Neural cell (in vitro differentiated cells): ENCODE data around the gene CYRIA. TPM values are rescaled to one million over a fixed set of nuclear protein-coding genes. Genes with fewer than 3 reads are reported as not detected.

Experiments used
- H2AFZ ChIP-seq: fragments of 200-600, 300-800 bp; sonication (generic), shearing (Covaris generic); 2 replicates; pipeline ENCODE4 v1.6.0; 2014; ENCODE audit warnings: low read depth, mild to moderate bottlenecking, antibody characterized with exemption, low read length, moderate library complexity
- H3F3A ChIP-seq: fragments of 200-600 bp; shearing (Covaris generic); 2 replicates; pipeline ENCODE4 v1.6.1; 2016; ENCODE audit warnings: mild to moderate bottlenecking, moderate library complexity, mixed read lengths, antibody characterized with exemption, low read length; ENCODE audit not compliant: insufficient read depth, poor library complexity, severe bottlenecking
- H3K27ac ChIP-seq: fragments of 200-600, 300-800 bp; sonication (generic), shearing (Covaris generic); 2 replicates; pipeline ENCODE4 v1.5.1; 2014; ENCODE audit warnings: mild to moderate bottlenecking, low read length, moderate library complexity
- H3K27me3 ChIP-seq: fragments of 300-800, 200-600 bp; sonication (generic), shearing (Covaris generic); 2 replicates; pipeline ENCODE4 v1.6.0; 2014; ENCODE audit warnings: mild to moderate bottlenecking, low read depth, low read length, moderate library complexity; ENCODE audit not compliant: insufficient read depth
- H3K36me3 ChIP-seq: fragments of 300-800, 200-600 bp; sonication (generic), shearing (Covaris generic); 2 replicates; pipeline ENCODE4 v1.5.1; 2014; ENCODE audit warnings: mild to moderate bottlenecking, antibody characterized with exemption, low read length, moderate library complexity; ENCODE audit not compliant: insufficient read depth
- H3K4me2 ChIP-seq: fragments of 300-800, 200-600 bp; sonication (generic), shearing (Covaris generic); 2 replicates; pipeline ENCODE4 v1.6.0; 2014; ENCODE audit warnings: mild to moderate bottlenecking, low read length
- H3K4me3 ChIP-seq: fragments of 300-800, 200-600 bp; sonication (generic), shearing (Covaris generic); 2 replicates; pipeline ENCODE4 v1.5.1; 2014; ENCODE audit warnings: mild to moderate bottlenecking, low read length, moderate library complexity
- H3K79me2 ChIP-seq: fragments of 200-600 bp; shearing (Covaris generic); replicated peaks from 2 replicates; pipeline ENCODE4 v1.6.0; 2014; ENCODE audit warnings: mild to moderate bottlenecking, low read length, moderate library complexity; ENCODE audit not compliant: insufficient read depth
- H3K9ac ChIP-seq: fragments of 300-800, 200-600 bp; sonication (generic), shearing (Covaris generic); 2 replicates; pipeline ENCODE4 v1.6.1; 2016; ENCODE audit warnings: mild to moderate bottlenecking, low read length, mixed read lengths
- H3K9me2 ChIP-seq: fragments of 200-600 bp; shearing (Covaris generic); 2 replicates; pipeline ENCODE4 v1.6.1; 2016; ENCODE audit warnings: mild to moderate bottlenecking, low read length, mixed read lengths; ENCODE audit not compliant: insufficient read depth
- H3K9me3 ChIP-seq: fragments of 200-600, 300-800 bp; sonication (generic), shearing (Covaris generic); 2 replicates; pipeline ENCODE4 v1.6.1; 2016; ENCODE audit warnings: mild to moderate bottlenecking, mixed run types, low read length, moderate library complexity, mixed read lengths
- H4K20me1 ChIP-seq: fragments of 200-600 bp; shearing (Covaris generic); 2 replicates; pipeline ENCODE4 v1.6.1; 2016; ENCODE audit warnings: mild to moderate bottlenecking, mixed run types; ENCODE audit not compliant: insufficient read depth
- EP300 ChIP-seq: fragments of 450-650 bp; conservative IDR thresholded peaks from 2 replicates; pipeline ENCODE4 v1.6.1; 2014; ENCODE audit warnings: antibody characterized with exemption, mild to moderate bottlenecking, moderate library complexity; ENCODE audit not compliant: poor library complexity, severe bottlenecking
- EZH2 ChIP-seq: fragments of 200-600, 300-800 bp; shearing (Covaris generic), sonication (generic); IDR thresholded peaks from 2 replicates; pipeline ENCODE4 v1.6.1; 2014; ENCODE audit warnings: antibody characterized with exemption, low read length, borderline replicate concordance, mild to moderate bottlenecking; ENCODE audit not compliant: insufficient read depth, poor library complexity, severe bottlenecking
- MXI1 ChIP-seq: fragments of 450-650 bp; conservative IDR thresholded peaks from 2 replicates; pipeline ENCODE4 v1.6.1; 2014; ENCODE audit warnings: antibody characterized with exemption, mild to moderate bottlenecking; ENCODE audit not compliant: poor library complexity, severe bottlenecking
- POLR2AphosphoS5 ChIP-seq: IDR thresholded peaks from 2 replicates; pipeline ENCODE4 v1.6.1; 2012
- RAD21 ChIP-seq: fragments of 450-650 bp; conservative IDR thresholded peaks from 2 replicates; pipeline ENCODE4 v1.6.1; 2014; ENCODE audit warnings: antibody characterized with exemption, mild to moderate bottlenecking, moderate library complexity
- SMC3 ChIP-seq: fragments of 450-650 bp; conservative IDR thresholded peaks from 2 replicates; pipeline ENCODE4 v1.6.1; 2014; ENCODE audit warnings: antibody characterized with exemption, mild to moderate bottlenecking, moderate library complexity; ENCODE audit not compliant: poor library complexity
- TAF1 ChIP-seq: IDR thresholded peaks from 2 replicates; pipeline ENCODE4 v1.6.1; 2012; ENCODE audit warnings: low read depth
- polyA plus RNA-seq: library from polyadenylated mRNA; depleted of rRNA; stranded (reverse); fragments of >200 nt; gene quantifications from 2 replicates; pipeline ENCODE4 v1.2.3, GENCODE V29; 2014
- TF ChIP-seq, protein P1 (sequence below): IDR thresholded peaks from 2 replicates; pipeline ENCODE4 v1.6.1; 2012; ENCODE audit warnings: borderline replicate concordance
- TF ChIP-seq, protein P2 (sequence below): fragments of 450-650 bp; IDR thresholded peaks from 2 replicates; pipeline ENCODE4 v1.5.1; 2014; ENCODE audit warnings: antibody characterized with exemption, mild to moderate bottlenecking, moderate library complexity; ENCODE audit not compliant: poor library complexity, severe bottlenecking

Gene CYRIA
- polyA plus RNA-seq, 1 donor from 2014 or later, result 67.0 TPM

DNA sequence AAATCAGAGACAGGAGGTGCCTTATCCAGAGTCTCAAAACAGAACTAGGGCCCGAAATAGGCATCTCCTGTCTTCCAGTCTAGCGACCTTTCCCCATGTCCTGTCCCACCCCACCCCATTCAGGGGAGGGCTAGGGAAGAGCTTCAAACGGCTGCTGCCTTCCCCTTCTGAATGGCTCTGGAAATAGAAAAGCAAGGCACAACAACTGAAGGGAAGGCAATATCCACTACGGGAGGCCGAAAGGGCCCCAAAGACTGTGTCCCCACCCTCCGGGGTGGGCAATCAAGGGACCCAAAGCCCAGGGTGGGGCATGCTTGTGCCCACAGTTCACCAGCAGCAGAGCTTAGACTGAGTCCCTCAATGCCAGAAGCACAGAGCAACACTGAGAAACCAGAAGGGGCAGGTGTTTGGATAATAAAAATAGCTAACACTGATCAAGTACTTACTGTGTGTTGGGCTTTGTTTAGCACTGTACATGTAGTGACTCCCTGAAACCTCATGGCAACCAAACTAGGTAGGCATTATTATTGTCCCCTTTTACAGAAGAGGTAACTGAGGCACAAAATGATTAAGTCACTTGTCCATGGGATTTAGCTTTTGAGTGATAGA, 38.5 kb downstream of the CYRIA start:
- no peak overlapping the region for H3K27ac ChIP-seq
- TF ChIP-seq RAD21 (no peak), TAF1 (no peak)
- TF ChIP-seq, protein P1, sequence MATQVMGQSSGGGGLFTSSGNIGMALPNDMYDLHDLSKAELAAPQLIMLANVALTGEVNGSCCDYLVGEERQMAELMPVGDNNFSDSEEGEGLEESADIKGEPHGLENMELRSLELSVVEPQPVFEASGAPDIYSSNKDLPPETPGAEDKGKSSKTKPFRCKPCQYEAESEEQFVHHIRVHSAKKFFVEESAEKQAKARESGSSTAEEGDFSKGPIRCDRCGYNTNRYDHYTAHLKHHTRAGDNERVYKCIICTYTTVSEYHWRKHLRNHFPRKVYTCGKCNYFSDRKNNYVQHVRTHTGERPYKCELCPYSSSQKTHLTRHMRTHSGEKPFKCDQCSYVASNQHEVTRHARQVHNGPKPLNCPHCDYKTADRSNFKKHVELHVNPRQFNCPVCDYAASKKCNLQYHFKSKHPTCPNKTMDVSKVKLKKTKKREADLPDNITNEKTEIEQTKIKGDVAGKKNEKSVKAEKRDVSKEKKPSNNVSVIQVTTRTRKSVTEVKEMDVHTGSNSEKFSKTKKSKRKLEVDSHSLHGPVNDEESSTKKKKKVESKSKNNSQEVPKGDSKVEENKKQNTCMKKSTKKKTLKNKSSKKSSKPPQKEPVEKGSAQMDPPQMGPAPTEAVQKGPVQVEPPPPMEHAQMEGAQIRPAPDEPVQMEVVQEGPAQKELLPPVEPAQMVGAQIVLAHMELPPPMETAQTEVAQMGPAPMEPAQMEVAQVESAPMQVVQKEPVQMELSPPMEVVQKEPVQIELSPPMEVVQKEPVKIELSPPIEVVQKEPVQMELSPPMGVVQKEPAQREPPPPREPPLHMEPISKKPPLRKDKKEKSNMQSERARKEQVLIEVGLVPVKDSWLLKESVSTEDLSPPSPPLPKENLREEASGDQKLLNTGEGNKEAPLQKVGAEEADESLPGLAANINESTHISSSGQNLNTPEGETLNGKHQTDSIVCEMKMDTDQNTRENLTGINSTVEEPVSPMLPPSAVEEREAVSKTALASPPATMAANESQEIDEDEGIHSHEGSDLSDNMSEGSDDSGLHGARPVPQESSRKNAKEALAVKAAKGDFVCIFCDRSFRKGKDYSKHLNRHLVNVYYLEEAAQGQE, result no peak
- H3K9ac ChIP-seq, result no peak overlapping the region
- H3K9me2 ChIP-seq, result no peaks in the 10 kb centered on the region
- no peaks in the 10 kb centered on the region for H3K27me3 ChIP-seq
- H3K79me2 ChIP-seq, result no peaks in the 10 kb centered on the region
- H2AFZ ChIP-seq, result no peak overlapping the region
- H3K4me3 ChIP-seq, result no peak overlapping the region
- H3K4me2 ChIP-seq, result no peak overlapping the region
- no peaks in the 10 kb centered on the region for H3F3A ChIP-seq
- no peaks in the 10 kb centered on the region for H3K36me3 ChIP-seq
- H4K20me1 ChIP-seq, result no peaks in the 10 kb centered on the region
- no peaks in the 10 kb centered on the region for H3K9me3 ChIP-seq

DNA sequence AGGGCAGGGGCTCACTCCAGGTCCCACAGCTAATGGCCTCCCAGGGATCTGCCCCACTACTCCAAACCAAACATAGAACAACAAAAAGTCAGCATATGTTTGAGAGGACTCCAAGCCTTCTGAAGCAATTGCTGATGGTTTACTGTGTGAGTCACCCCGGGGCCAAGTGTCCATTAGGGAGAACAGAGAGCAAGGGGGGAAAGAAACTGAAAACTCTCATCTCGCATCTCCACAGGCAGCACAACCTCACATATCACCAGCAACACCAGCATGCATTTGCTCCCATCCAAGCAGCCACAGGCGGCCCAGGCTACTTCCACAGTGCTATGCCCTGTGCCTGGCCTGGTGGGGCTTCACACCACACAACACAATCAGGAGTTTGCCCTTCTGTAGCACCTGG, 39.1 kb downstream of the CYRIA start:
- H3K27me3 ChIP-seq, result no peaks in the 10 kb centered on the region
- TF ChIP-seq SMC3 (no peak), TAF1 (no peak), MXI1 (no peak), EZH2 (no peak), POLR2AphosphoS5 (no peak), RAD21 (no peak), EP300 (no peak)
- TF ChIP-seq, protein P1, result no peak
- TF ChIP-seq, protein P2, sequence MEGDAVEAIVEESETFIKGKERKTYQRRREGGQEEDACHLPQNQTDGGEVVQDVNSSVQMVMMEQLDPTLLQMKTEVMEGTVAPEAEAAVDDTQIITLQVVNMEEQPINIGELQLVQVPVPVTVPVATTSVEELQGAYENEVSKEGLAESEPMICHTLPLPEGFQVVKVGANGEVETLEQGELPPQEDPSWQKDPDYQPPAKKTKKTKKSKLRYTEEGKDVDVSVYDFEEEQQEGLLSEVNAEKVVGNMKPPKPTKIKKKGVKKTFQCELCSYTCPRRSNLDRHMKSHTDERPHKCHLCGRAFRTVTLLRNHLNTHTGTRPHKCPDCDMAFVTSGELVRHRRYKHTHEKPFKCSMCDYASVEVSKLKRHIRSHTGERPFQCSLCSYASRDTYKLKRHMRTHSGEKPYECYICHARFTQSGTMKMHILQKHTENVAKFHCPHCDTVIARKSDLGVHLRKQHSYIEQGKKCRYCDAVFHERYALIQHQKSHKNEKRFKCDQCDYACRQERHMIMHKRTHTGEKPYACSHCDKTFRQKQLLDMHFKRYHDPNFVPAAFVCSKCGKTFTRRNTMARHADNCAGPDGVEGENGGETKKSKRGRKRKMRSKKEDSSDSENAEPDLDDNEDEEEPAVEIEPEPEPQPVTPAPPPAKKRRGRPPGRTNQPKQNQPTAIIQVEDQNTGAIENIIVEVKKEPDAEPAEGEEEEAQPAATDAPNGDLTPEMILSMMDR, result no peak
- no peaks in the 10 kb centered on the region for H3K9me3 ChIP-seq
- H3K9ac ChIP-seq, result no peak overlapping the region
- no peaks in the 10 kb centered on the region for H4K20me1 ChIP-seq
- no peaks in the 10 kb centered on the region for H3F3A ChIP-seq
- H3K27ac ChIP-seq, result no peak overlapping the region
- no peak overlapping the region for H3K4me2 ChIP-seq
- H3K79me2 ChIP-seq, result no peaks in the 10 kb centered on the region
- H3K4me3 ChIP-seq, result no peak overlapping the region
- no peak overlapping the region for H2AFZ ChIP-seq
- H3K9me2 ChIP-seq, result no peaks in the 10 kb centered on the region
- H3K36me3 ChIP-seq, result peaks cover 6% of the 10 kb centered on the region
